NT2/D1 (cell line): ENCODE data around the gene ACBD6.

Experiments used
- YY1 ChIP-seq: IDR thresholded peaks from 2 replicates; pipeline ENCODE4 v1.6.1; 2011; ENCODE audit not compliant: insufficient read length, insufficient read depth
- ZNF274 ChIP-seq: IDR thresholded peaks from 2 replicates; pipeline ENCODE4 v1.6.1; 2011; ENCODE audit warnings: mild to moderate bottlenecking, low read depth, low read length

GRCh38 chr1:180241716-180242544 is 260.4 kb downstream of the ACBD6 start:
- TF ChIP-seq YY1 (no peak), ZNF274 (no peak)
